Measurements from ENCODE around the gene SSTR3.

DNA sequence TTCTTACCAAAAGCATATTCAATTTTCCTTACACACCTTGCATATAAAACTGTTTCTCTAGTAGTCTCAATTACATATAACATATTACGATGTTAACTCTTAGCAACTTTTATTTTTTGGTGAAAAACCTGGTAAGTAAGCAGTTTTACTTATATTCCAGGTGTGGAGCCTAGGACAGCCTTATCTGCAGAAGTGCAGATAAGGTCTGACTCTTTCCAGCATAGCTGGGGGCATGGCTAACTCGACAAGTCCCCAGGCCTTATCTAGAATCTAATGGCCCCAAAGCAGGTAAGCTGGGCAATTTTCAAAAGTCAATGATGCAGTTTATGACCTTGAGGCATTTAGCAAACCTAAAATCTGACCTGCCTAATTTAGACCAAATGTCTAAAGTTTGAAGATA, 20.1 kb downstream of the SSTR3 start:
- TF ChIP-seq ZNF70 (CRISPR knock-in tag; IDR thresholded peaks at IDR 0.05) = no peak
- TF ChIP-seq, protein P1, sequence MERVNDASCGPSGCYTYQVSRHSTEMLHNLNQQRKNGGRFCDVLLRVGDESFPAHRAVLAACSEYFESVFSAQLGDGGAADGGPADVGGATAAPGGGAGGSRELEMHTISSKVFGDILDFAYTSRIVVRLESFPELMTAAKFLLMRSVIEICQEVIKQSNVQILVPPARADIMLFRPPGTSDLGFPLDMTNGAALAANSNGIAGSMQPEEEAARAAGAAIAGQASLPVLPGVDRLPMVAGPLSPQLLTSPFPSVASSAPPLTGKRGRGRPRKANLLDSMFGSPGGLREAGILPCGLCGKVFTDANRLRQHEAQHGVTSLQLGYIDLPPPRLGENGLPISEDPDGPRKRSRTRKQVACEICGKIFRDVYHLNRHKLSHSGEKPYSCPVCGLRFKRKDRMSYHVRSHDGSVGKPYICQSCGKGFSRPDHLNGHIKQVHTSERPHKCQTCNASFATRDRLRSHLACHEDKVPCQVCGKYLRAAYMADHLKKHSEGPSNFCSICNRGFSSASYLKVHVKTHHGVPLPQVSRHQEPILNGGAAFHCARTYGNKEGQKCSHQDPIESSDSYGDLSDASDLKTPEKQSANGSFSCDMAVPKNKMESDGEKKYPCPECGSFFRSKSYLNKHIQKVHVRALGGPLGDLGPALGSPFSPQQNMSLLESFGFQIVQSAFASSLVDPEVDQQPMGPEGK (CRISPR knock-in tag; IDR thresholded peaks at IDR 0.05; ENCODE audit: borderline replicate concordance) = no peak
- TF ChIP-seq BACH2 (CRISPR knock-in tag; IDR thresholded peaks at IDR 0.05; ENCODE audit: borderline replicate concordance) = no peak

Measured in SK-N-SH treated with all-trans-retinoic acid at 6 μM for 48 hours (cell line).